SK-N-MC (cell line): ENCODE results near the gene GFOD1.

Experiments used
- EZH2 ChIP-seq: fragments of 200-600 bp; sonication (generic); IDR thresholded peaks from one replicate; pipeline ENCODE4 v1.6.1; 2017; ENCODE audit warnings: antibody characterized with exemption
- FOXP2 ChIP-seq: optimal IDR thresholded peaks from 2 replicates; pipeline ENCODE3; 2011; ENCODE audit warnings: mild to moderate bottlenecking, moderate library complexity; ENCODE audit not compliant: insufficient read depth; ENCODE audit errors: extremely low read length, control extremely low read depth
- POLR2AphosphoS5 ChIP-seq: IDR thresholded peaks from 2 replicates; pipeline ENCODE4 v1.6.1; 2012; ENCODE audit warnings: mild to moderate bottlenecking, low read depth, low read length, borderline replicate concordance

GRCh38 chr6:13469693-13470092 lies 17.7 kb downstream of the GFOD1 start:
- TF ChIP-seq EZH2 (no peak), POLR2AphosphoS5 (no peak), FOXP2 (no peak)
